ENCODE results near the gene GRID2. TPM values are rescaled to one million over a fixed set of nuclear protein-coding genes. Genes with fewer than 3 reads are reported as not detected.

Gene GRID2
- total and polyA plus RNA-seq, 2 of the 4 experiments (the other 2 are of a cell fraction) = under 0.01 TPM; not detected in 1

- no peak overlapping the region for H4K5ac ChIP-seq (ENCODE audit: low read depth, low read length)
- no peak for DNase-seq
- H2BK15ac ChIP-seq (ENCODE audit: low read depth, low read length) = no peak overlapping the region
- H2BK20ac ChIP-seq (ENCODE audit: low read depth, low read length) = no peak overlapping the region
- no peak overlapping the region for H2BK5ac ChIP-seq (ENCODE audit: low read depth, low read length, poor library complexity, severe bottlenecking)
- no peak overlapping the region for H4K91ac ChIP-seq (ENCODE audit: insufficient read depth, low read depth, low read length)
- BruUV-seq (replicated peaks) = no TSS peak
- H3K14ac ChIP-seq (replicated peaks; ENCODE audit: low read depth, low read length) = no peak overlapping the region
- intact Hi-C loops (cut with micrococcal nuclease) = no loop called here
- 100% methylated on average over 1 of the region's 1 CpG; no CpG with 5 or more reads in 1 of the 2 experiments for WGBS, 2 experiments (ENCODE audit: extremely low coverage in 2 of 2, insufficient read length in 1 of 2)
- no peak overlapping the region for H3K56ac ChIP-seq (ENCODE audit: extremely low read depth, insufficient read depth, low read length)
- H3K27me3 ChIP-seq (ENCODE audit: control insufficient read depth, insufficient read depth, low read length) = no peaks in the 10 kb centered on the region; the same call in 1 of the 2 replicates
- TF ChIP-seq CEBPB (IDR thresholded peaks at IDR 0.05; ENCODE audit: low read depth, low read length) = no peak
- no peak for TF ChIP-seq NFE2L2 (IDR thresholded peaks at IDR 0.05; ENCODE audit: low read depth, low read length)
- TF ChIP-seq CHD1 (IDR thresholded peaks at IDR 0.05; ENCODE audit: low read depth, low read length) = no peak
- no peak overlapping the region for H2AFZ ChIP-seq (replicated peaks; ENCODE audit: low read length, poor library complexity)
- ATAC-seq (ENCODE audit: low read depth) = no peak
- CTCF ChIA-PET = no interaction called here
- H3K27ac ChIP-seq (ENCODE audit: insufficient read depth, low read length) = no peak overlapping the region
- H3K4me1 ChIP-seq (ENCODE audit: control insufficient read depth, insufficient read depth, low read length) = no peaks in the 10 kb centered on the region
- no peak overlapping the region for H3K4ac ChIP-seq (ENCODE audit: low read depth, low read length)
- no peaks in the 10 kb centered on the region for H3K79me1 ChIP-seq (ENCODE audit: low read depth in 1 of 2, low read length in 2 of 2)
- H2BK120ac ChIP-seq (ENCODE audit: low read depth, low read length) = no peak overlapping the region
- H2AK5ac ChIP-seq (ENCODE audit: low read depth, low read length) = no peak overlapping the region
- H3K36me3 ChIP-seq (ENCODE audit: control insufficient read depth, insufficient read depth, low read length) = no peaks in the 10 kb centered on the region
- no peaks in the 10 kb centered on the region for H4K20me1 ChIP-seq (ENCODE audit: insufficient read depth, low read length)
- H3K18ac ChIP-seq (ENCODE audit: low read depth, low read length) = no peak overlapping the region
- dilution Hi-C loops (cut with HindIII; ENCODE audit: low sequenced_read_pairs, unreplicated experiment) = no loop called here
- no peaks in the 10 kb centered on the region for H3K9me1 ChIP-seq (ENCODE audit: insufficient read depth, low read length)
- no peak overlapping the region for H4K8ac ChIP-seq (ENCODE audit: low read depth in 2 of 2, low read length in 2 of 2)
- POLR2A ChIA-PET (ENCODE audit: unreplicated experiment) = no interaction called here
- no peak overlapping the region for H3K23ac ChIP-seq (ENCODE audit: low read depth, low read length)
- no peak overlapping the region for H3K4me2 ChIP-seq (ENCODE audit: low read depth, low read length)
- in situ Hi-C loops (cut with MboI; ENCODE audit: low sequenced_read_pairs) = no loop called here
- H3K9me3 ChIP-seq (ENCODE audit: control insufficient read depth, insufficient read depth, low read length) = peaks cover 2% of the 10 kb centered on the region; the same call in 1 of the 2 replicates
- H3K4me3 ChIP-seq (ENCODE audit: insufficient read depth, low read depth, low read length) = no peak overlapping the region
- H3K9ac ChIP-seq (ENCODE audit: low read depth, low read length) = no peak overlapping the region
- H2AK9ac ChIP-seq (replicated peaks; ENCODE audit: low read depth, low read length, poor library complexity) = no peak overlapping the region
Measured at GRCh38 chr4:92255920-92256244, 47.9 kb upstream of the GRID2 start.
